Trophoblast cell (in vitro differentiated cells and primary cell): Measurements from ENCODE around the gene PHTF1.
A peak's percentile ranks its signal among the peaks of the same experiment; 100 is the strongest.

ENCODE experiments used
- DNase-seq, 2 donors: peaks; one replicate each; pipeline ENCODE4 v3.0.0-alpha.2; 2016
- H2AFZ ChIP-seq: 2 replicates; pipeline ENCODE4 v1.6.1; 2013; ENCODE audit warnings: low read length, moderate library complexity, mild to moderate bottlenecking; ENCODE audit not compliant: insufficient read depth, poor library complexity
- H2AK5ac ChIP-seq: 2 replicates; pipeline ENCODE4 v1.6.1; 2013; ENCODE audit warnings: mild to moderate bottlenecking, low read length
- H2BK120ac ChIP-seq: 2 replicates; pipeline ENCODE4 v1.6.1; 2013; ENCODE audit warnings: low read length, mild to moderate bottlenecking, moderate library complexity; ENCODE audit not compliant: insufficient read depth, poor library complexity
- H2BK12ac ChIP-seq: 2 replicates; pipeline ENCODE4 v1.6.1; 2013; ENCODE audit warnings: mild to moderate bottlenecking, low read length, moderate library complexity
- H2BK5ac ChIP-seq: 2 replicates; pipeline ENCODE4 v1.6.1; 2013; ENCODE audit warnings: low read length, low read depth, moderate library complexity, mild to moderate bottlenecking; ENCODE audit not compliant: poor library complexity
- H3K14ac ChIP-seq: 2 replicates; pipeline ENCODE4 v1.6.1; 2013; ENCODE audit warnings: mild to moderate bottlenecking, low read length
- H3K18ac ChIP-seq: 2 replicates; pipeline ENCODE4 v1.6.1; 2013; ENCODE audit warnings: mild to moderate bottlenecking, low read length
- H3K23ac ChIP-seq: 2 replicates; pipeline ENCODE4 v1.6.1; 2013; ENCODE audit warnings: low read length
- H3K27ac ChIP-seq: 2 replicates; pipeline ENCODE4 v1.5.1; 2013; ENCODE audit warnings: low read depth, mild to moderate bottlenecking, inconsistent platforms, low read length, moderate library complexity
- H3K27me3 ChIP-seq: 2 replicates; pipeline ENCODE4 v1.6.1; 2013; ENCODE audit warnings: inconsistent platforms, mild to moderate bottlenecking, low read length, moderate library complexity; ENCODE audit not compliant: insufficient read depth
- H3K36me3 ChIP-seq, 2 experiments: 1 replicate in 1 of 2; 2 replicates in 1 of 2; pipeline ENCODE4 v1.6.1; 2013; ENCODE audit warnings: low read length in 2 of 2, mild to moderate bottlenecking in 2 of 2, moderate library complexity in 1 of 2; ENCODE audit not compliant: insufficient read depth in 2 of 2, control insufficient read depth in 1 of 2
- H3K4ac ChIP-seq: 2 replicates; pipeline ENCODE4 v1.6.1; 2013; ENCODE audit warnings: low read depth, mild to moderate bottlenecking, low read length, moderate library complexity
- H3K4me1 ChIP-seq, 2 experiments: 1 replicate in 1 of 2; 2 replicates in 1 of 2; pipeline ENCODE4 v1.6.1; 2013; ENCODE audit warnings: low read length in 2 of 2, mild to moderate bottlenecking in 2 of 2, moderate library complexity in 1 of 2; ENCODE audit not compliant: insufficient read depth in 2 of 2, control insufficient read depth in 1 of 2
- H3K4me2 ChIP-seq: 2 replicates; pipeline ENCODE4 v1.6.1; 2013; ENCODE audit warnings: inconsistent platforms, mild to moderate bottlenecking, low read length, moderate library complexity
- H3K4me3 ChIP-seq: 2 replicates; pipeline ENCODE4 v1.5.1; 2013; ENCODE audit warnings: mild to moderate bottlenecking, low read depth, low read length, inconsistent platforms
- H3K79me1 ChIP-seq: one replicate; pipeline ENCODE4 v1.6.1; 2013; ENCODE audit warnings: low read length
- H3K79me2 ChIP-seq: 2 replicates; pipeline ENCODE4 v1.6.1; 2013; ENCODE audit warnings: low read length, mild to moderate bottlenecking; ENCODE audit not compliant: control insufficient read depth, insufficient read depth, poor library complexity
- H3K9ac ChIP-seq: 2 replicates; pipeline ENCODE4 v1.6.1; 2013; ENCODE audit warnings: mild to moderate bottlenecking, low read length
- H3K9me3 ChIP-seq: 2 replicates; pipeline ENCODE4 v1.6.1; 2013; ENCODE audit warnings: low read depth, mild to moderate bottlenecking, control low read depth, inconsistent platforms, low read length; ENCODE audit not compliant: insufficient read depth
- H4K12ac ChIP-seq: 2 replicates; pipeline ENCODE4 v1.6.1; 2013; ENCODE audit warnings: low read depth, mild to moderate bottlenecking, low read length, moderate library complexity
- H4K8ac ChIP-seq: 2 replicates; pipeline ENCODE4 v1.6.1; 2013; ENCODE audit warnings: low read depth, mild to moderate bottlenecking, low read length, moderate library complexity
- H4K91ac ChIP-seq: one replicate; pipeline ENCODE4 v1.6.1; 2013; ENCODE audit warnings: low read depth, mild to moderate bottlenecking, low read length, moderate library complexity
- WGBS: extraction: QIAGEN DNeasy Blood & Tissue Kit; methylation state at CpG from one replicate; pipeline ENCODE4 v1.1.7; 2013; ENCODE audit warnings: missing lambda C conversion rate; ENCODE audit not compliant: insufficient read length, insufficient coverage; ENCODE audit errors: extremely low coverage; 5-methylcytosine and 5-hydroxymethylcytosine counted together

PHTF1 gene

DNA sequence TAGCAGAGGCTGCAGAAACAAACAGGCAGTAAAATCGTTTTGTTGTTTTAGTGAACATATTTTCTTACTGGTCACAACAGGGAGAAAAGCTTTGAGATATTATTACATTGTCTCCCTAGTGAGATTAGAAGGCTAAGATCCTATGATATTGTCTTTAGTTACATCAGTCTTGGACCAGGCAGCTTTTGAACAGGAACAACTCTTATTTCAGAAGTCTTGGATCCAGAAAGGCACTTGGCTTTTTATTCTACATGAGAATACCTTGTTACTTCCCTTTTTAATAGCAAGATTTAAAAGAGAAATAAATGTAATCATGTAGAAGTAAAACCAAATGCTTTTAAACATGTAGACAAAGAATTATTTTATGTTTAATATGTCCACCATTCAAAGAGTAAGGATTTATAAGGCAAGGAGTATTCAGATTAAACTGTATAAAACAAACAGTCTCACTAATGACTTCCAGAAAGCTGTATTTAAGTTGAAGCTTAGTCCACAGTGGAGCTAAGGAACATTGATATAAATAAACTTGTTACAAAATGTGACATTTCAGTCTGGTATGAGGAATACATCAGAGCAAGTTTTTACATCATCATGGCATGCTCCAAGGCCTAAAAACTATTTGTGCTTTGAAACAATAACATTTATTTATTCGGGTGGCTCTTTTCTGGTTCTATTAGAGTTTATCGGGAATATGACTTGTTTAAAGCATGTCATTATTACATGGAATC is 72.2 kb downstream of the PHTF1 start:
- Histone ChIP-seq H3K4me1 (no peaks in the 10 kb centered on the region), H3K27me3 (no peaks in the 10 kb centered on the region), H3K4me3 (no peak overlapping the region), H3K36me3 (peaks cover 4 to 6% of the 10 kb centered on the region in 2 experiments), H3K9me3 (peaks cover 3% of the 10 kb centered on the region), H2AFZ (no peak overlapping the region), H3K4ac (no peak overlapping the region), H2BK12ac (no peak overlapping the region), H3K9ac (no peak overlapping the region), H4K12ac (no peak overlapping the region), H2BK5ac (no peak overlapping the region), H3K79me2 (no peaks in the 10 kb centered on the region), H3K18ac (no peak overlapping the region), H4K91ac (no peak overlapping the region), H2BK120ac (no peak overlapping the region), H3K14ac (no peak overlapping the region), H3K79me1 (no peaks in the 10 kb centered on the region), H3K23ac (no peak overlapping the region), H3K27ac (no peak overlapping the region), H4K8ac (no peak overlapping the region), H3K4me2 (no peak overlapping the region), H2AK5ac (no peak overlapping the region)
- DNase-seq: no peak
- no CpG with 5 or more reads among the region's 3 CpGs for WGBS

DNA sequence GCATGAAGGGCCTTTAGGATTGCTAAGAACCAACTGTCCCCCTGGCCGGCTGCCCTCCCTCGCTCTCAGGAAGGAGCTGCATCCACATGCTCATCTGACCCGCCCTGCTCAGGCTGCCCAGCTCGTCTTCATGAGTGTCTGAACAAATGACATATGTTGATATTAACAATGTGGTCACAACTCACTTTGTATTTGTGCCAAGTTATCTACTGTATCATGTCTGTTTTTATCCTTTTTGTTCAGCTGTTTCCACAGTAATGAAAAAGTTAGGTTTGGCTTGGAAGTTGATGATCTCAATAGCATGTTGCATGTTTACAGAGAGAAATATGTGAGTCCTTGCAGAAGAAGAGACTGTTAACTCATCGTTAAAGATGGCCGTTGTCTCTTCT is 75.1 kb downstream of the PHTF1 start:
- Histone ChIP-seq H4K8ac (no peak overlapping the region), H2BK120ac (no peak overlapping the region), H3K27ac (no peak overlapping the region), H3K9me3 (no peaks in the 10 kb centered on the region), H3K36me3 (peaks cover 3 to 4% of the 10 kb centered on the region in 2 experiments), H3K27me3 (no peaks in the 10 kb centered on the region), H3K4me3 (no peak overlapping the region), H3K79me1 (no peaks in the 10 kb centered on the region), H4K91ac (no peak overlapping the region), H3K4ac (no peak overlapping the region), H4K12ac (no peak overlapping the region), H2BK5ac (no peak overlapping the region), H3K18ac (no peak overlapping the region), H2AK5ac (no peak overlapping the region), H2AFZ (no peak overlapping the region), H3K23ac (no peak overlapping the region), H3K79me2 (no peaks in the 10 kb centered on the region), H2BK12ac (no peak overlapping the region), H3K4me1 (no peaks in the 10 kb centered on the region), H3K14ac (no peak overlapping the region), H3K4me2 (no peak overlapping the region), H3K9ac (no peak overlapping the region)
- WGBS: no CpG with 5 or more reads among the region's 6 CpGs
- no peak for DNase-seq

DNA sequence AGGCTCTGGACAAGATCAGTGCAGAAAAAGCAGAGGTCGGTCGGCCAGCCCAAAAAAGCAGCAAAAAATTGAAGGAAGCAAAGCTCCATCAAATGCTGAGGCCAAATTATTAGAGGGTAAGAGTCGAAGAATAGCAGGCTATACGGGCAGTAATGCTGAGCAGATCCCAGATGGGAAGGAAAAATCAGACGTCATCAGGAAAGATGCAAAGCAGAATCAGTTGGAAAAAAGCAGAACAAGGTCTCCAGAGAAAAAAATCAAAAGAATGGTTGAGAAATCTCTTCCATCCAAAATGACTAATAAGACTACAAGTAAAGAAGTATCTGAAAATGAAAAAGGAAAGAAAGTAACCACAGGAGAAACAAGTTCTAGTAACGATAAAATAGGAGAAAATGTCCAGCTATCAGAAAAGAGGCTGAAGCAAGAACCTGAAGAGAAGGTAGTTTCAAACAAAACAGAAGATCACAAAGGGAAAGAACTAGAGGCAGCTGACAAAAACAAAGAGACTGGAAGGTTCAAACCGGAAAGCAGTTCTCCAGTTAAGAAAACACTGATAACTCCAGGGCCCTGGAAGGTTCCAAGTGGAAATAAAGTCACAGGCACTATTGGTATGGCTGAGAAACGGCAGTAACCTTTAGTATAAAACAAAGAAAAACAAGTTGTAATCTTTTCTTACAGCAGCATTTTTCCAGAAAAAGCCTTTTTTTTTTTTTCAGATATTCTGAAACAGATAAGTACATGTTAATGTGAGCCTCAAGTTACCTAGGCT is 75.7 kb downstream of the PHTF1 start:
- H3K79me2 ChIP-seq: no peaks in the 10 kb centered on the region
- no CpG with 5 or more reads among the region's 8 CpGs for WGBS
- H3K4me1 ChIP-seq: no peaks in the 10 kb centered on the region
- H2AK5ac ChIP-seq: no peak overlapping the region
- no peak overlapping the region for H2AFZ ChIP-seq
- no peak overlapping the region for H3K23ac ChIP-seq
- H4K12ac ChIP-seq: no peak overlapping the region
- no peaks in the 10 kb centered on the region for H3K9me3 ChIP-seq
- H3K4me2 ChIP-seq: no peak overlapping the region
- H4K8ac ChIP-seq: no peak overlapping the region
- peak overlapping the region; percentile 31 for H2BK5ac ChIP-seq
- H3K9ac ChIP-seq: no peak overlapping the region
- no peak overlapping the region for H2BK120ac ChIP-seq
- H3K79me1 ChIP-seq: no peaks in the 10 kb centered on the region
- no peak overlapping the region for H3K18ac ChIP-seq
- H3K4ac ChIP-seq: no peak overlapping the region
- H3K14ac ChIP-seq: no peak overlapping the region
- H2BK12ac ChIP-seq: no peak overlapping the region
- peaks cover 3 to 4% of the 10 kb centered on the region in 2 experiments for H3K36me3 ChIP-seq
- no peaks in the 10 kb centered on the region for H3K27me3 ChIP-seq
- no peak overlapping the region for H3K27ac ChIP-seq
- no peak for DNase-seq
- H3K4me3 ChIP-seq: no peak overlapping the region
- H4K91ac ChIP-seq: no peak overlapping the region

DNA sequence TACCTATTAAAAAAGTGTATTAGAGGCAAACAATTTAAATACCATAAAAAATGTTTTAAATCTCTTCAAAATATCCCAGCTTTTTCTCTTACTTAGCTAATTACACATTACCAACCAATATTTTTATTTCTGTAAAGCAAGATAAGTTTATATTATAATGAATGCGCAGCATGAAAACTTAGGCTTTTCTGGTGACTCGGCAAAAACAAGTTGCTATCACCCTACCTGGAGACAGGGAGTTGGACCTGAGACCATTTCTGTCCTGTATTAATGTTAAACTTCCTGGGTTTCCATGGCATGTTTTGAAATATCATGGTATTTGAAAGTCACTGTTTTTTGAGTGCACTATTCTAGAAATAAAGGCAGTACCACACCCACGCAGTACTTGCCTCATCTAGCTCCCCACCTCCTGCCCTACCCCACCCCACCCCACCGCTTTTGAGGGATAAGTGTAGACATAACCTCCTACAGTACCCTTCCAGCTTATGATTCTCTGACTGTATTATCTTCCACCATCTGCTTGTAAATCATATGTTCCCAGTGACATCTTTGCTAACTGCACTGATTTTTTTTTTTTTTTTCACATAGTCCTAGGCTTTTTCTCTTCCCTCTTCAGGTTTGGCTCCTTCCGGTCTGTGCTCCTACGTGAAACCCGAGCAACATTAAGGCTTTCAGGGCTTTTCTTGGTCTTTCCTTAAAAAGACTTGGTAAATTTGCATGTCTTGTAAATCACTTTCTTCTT is 77.5 kb downstream of the PHTF1 start:
- peaks cover 3 to 4% of the 10 kb centered on the region in 2 experiments for H3K36me3 ChIP-seq
- H3K4me3 ChIP-seq: no peak overlapping the region
- H3K14ac ChIP-seq: no peak overlapping the region
- H2BK5ac ChIP-seq: no peak overlapping the region
- no peak overlapping the region for H3K27ac ChIP-seq
- no peaks in the 10 kb centered on the region for H3K79me1 ChIP-seq
- no peak overlapping the region for H2BK12ac ChIP-seq
- no CpG with 5 or more reads among the region's 7 CpGs for WGBS
- no peak overlapping the region for H3K23ac ChIP-seq
- no peak for DNase-seq
- no peaks in the 10 kb centered on the region for H3K27me3 ChIP-seq
- no peaks in the 10 kb centered on the region for H3K4me1 ChIP-seq
- H4K8ac ChIP-seq: no peak overlapping the region
- H2BK120ac ChIP-seq: no peak overlapping the region
- H2AFZ ChIP-seq: no peak overlapping the region
- no peak overlapping the region for H4K91ac ChIP-seq
- H2AK5ac ChIP-seq: no peak overlapping the region
- H3K9ac ChIP-seq: no peak overlapping the region
- H3K79me2 ChIP-seq: no peaks in the 10 kb centered on the region
- H3K4ac ChIP-seq: no peak overlapping the region
- no peak overlapping the region for H3K18ac ChIP-seq
- no peak overlapping the region for H3K4me2 ChIP-seq
- no peaks in the 10 kb centered on the region for H3K9me3 ChIP-seq
- H4K12ac ChIP-seq: no peak overlapping the region
